CD4-positive, alpha-beta memory T cell (primary cell): ENCODE data around the gene ZP4. TPM values are rescaled to one million over a fixed set of nuclear protein-coding genes. Genes with fewer than 3 reads are reported as not detected.

ENCODE experiments used
- CTCF ChIA-PET: fragments of 350-600 bp; sonication (Branson Sonifier 250); formaldehyde crosslinking; loops from one replicate; lab custom pipeline; 2021; ENCODE audit warnings: inconsistent platforms; ENCODE audit not compliant: partially characterized antibody; lab: Charles Lee
- POLR2A ChIA-PET: fragments of 350-600 bp; sonication (Branson Sonifier 250); formaldehyde crosslinking; loops from one replicate; lab custom pipeline; 2021; ENCODE audit not compliant: partially characterized antibody; lab: Charles Lee
- DNase-seq, 5 donors: peaks; one replicate each; pipeline versions ENCODE4 v3.0.0 to v3.0.0-alpha.2; 2020 to 2022; ENCODE audit warnings: mixed read lengths in 1 of 5
- H3K27ac ChIP-seq: one replicate; pipeline ENCODE4 v1.7.0; 2013; ENCODE audit warnings: low read depth, low read length
- H3K27me3 ChIP-seq: 2 replicates; pipeline ENCODE4 v1.7.0; 2013; ENCODE audit warnings: mild to moderate bottlenecking, low read length, moderate library complexity; ENCODE audit not compliant: insufficient read depth
- H3K36me3 ChIP-seq: 2 replicates; pipeline ENCODE4 v1.7.0; 2013; ENCODE audit warnings: mild to moderate bottlenecking, low read length, moderate library complexity; ENCODE audit not compliant: insufficient read depth
- H3K4me1 ChIP-seq: 2 replicates; pipeline ENCODE4 v1.7.0; 2013; ENCODE audit warnings: mild to moderate bottlenecking, low read length, moderate library complexity; ENCODE audit not compliant: insufficient read depth
- H3K4me3 ChIP-seq, 2 donors: one replicate each; pipeline ENCODE4 v1.7.0; 2013; ENCODE audit warnings: low read length in 2 of 2, mild to moderate bottlenecking in 1 of 2
- H3K9me3 ChIP-seq, 2 donors: one replicate each; pipeline ENCODE4 v1.7.0; 2013; ENCODE audit warnings: low read length in 2 of 2, control low read depth in 1 of 2; ENCODE audit not compliant: control insufficient read depth in 1 of 2
- H3K27ac Mint-ChIP-seq, 7 donors: one replicate each; pipeline ENCODE4 v1.8.0; 2020 to 2021; ENCODE audit warnings: mixed read lengths in 7 of 7, mild to moderate bottlenecking in 6 of 7, inconsistent platforms in 3 of 7, moderate library complexity in 3 of 7
- H3K27me3 Mint-ChIP-seq, 2 donors: one replicate each; pipeline ENCODE4 v1.8.0; 2020 to 2021; ENCODE audit warnings: mixed read lengths in 2 of 2
- H3K36me3 Mint-ChIP-seq, 2 donors: one replicate each; pipeline ENCODE4 v1.8.0; 2020 to 2021; ENCODE audit warnings: mixed read lengths in 2 of 2, inconsistent platforms in 1 of 2, mild to moderate bottlenecking in 1 of 2
- H3K4me1 Mint-ChIP-seq, 4 donors: one replicate each; pipeline ENCODE4 v1.8.0; 2020 to 2021; ENCODE audit warnings: mixed read lengths in 4 of 4, mild to moderate bottlenecking in 1 of 4
- H3K4me3 Mint-ChIP-seq, 8 donors: one replicate each; pipeline ENCODE4 v1.8.0; 2020 to 2021; ENCODE audit warnings: mixed read lengths in 8 of 8, mild to moderate bottlenecking in 7 of 8, moderate library complexity in 6 of 8, inconsistent platforms in 3 of 8
- H3K9me3 Mint-ChIP-seq, 8 donors: one replicate each; pipeline ENCODE4 v1.8.0; 2020 to 2021; ENCODE audit warnings: mixed read lengths in 8 of 8, mild to moderate bottlenecking in 5 of 8, inconsistent platforms in 3 of 8, moderate library complexity in 1 of 8
- intact Hi-C: fragments of 100-400 bp; cut with micrococcal nuclease; formaldehyde crosslinking; loops from one replicate; pipeline ENCODE4 v1.15.1; 2023
- polyA plus RNA-seq, 2 donors: library from polyadenylated mRNA; unstranded; fragments of 300-500 nt; fragmentation: Illumina TruSeq; gene quantifications; one replicate each; pipeline ENCODE4 v1.2.3, GENCODE V29; 2021
- total RNA-seq, 2 experiments: library from RNA; stranded (reverse); gene quantifications; one replicate each; pipeline ENCODE4 v1.2.3, GENCODE V29; 2021

The ZP4 gene
- total and polyA plus RNA-seq, 4 experiments from 2014 or later, result not detected

DNA sequence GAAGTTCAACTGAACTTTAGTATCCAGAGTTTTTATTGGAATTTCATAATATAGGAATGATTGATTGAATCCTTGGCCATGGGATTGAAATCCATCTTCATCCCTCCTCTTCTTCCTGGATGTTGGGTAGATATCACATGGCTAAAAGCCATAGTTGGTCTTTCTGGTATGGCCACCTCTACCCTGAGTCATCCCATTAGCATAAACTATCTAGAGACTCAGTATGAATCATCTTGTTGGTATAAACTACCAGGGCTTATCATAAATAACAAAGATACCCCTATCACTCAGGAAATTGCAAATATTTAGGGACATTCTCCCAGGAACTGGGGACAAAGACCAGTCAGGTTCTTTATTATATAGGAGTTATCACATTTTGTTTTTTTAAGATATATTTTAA is 21.2 kb upstream of the ZP4 start:
- no peak overlapping the region for H3K27ac ChIP-seq
- no peaks in the 10 kb centered on the region for H3K27me3 ChIP-seq
- H3K27me3 Mint-ChIP-seq, result no peaks in the 10 kb centered on the region
- H3K9me3 ChIP-seq, result peaks cover 0 to 9% of the 10 kb centered on the region in 2 donors
- ChIA-PET POLR2A (no interaction called here), CTCF (no interaction called here)
- H3K36me3 ChIP-seq, result no peaks in the 10 kb centered on the region
- H3K4me1 ChIP-seq, result no peaks in the 10 kb centered on the region
- H3K4me3 Mint-ChIP-seq, result no peak overlapping the region
- intact Hi-C loops, result no loop called here
- no peaks in the 10 kb centered on the region for H3K4me1 Mint-ChIP-seq
- no peak overlapping the region for H3K4me3 ChIP-seq
- no peak overlapping the region for H3K27ac Mint-ChIP-seq
- H3K9me3 Mint-ChIP-seq, result peaks cover 4 to 21% (median 7%) of the 10 kb centered on the region in 8 donors
- H3K36me3 Mint-ChIP-seq, result no peaks in the 10 kb centered on the region
- DNase-seq, result no peak

DNA sequence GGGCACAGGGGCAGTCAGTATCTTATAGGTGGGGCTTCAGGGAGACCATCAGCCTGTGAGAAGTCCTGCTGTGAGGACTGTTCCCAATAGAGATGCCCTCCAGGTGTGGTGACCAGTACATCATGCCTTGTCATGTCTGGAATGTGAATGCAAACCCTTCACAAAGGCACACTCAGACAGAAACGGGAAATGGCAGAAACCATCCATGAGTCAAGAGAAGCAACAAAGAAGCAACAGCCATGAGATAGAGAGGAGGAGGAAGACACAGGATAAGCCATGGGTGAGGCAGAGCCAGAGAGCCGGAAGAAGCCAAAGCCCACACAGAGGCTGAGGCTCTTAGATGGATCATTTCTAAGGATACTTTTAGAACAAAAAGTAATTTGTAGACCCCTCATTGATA is 20.1 kb upstream of the ZP4 start:
- Mint-ChIP-seq H3K4me1 (no peaks in the 10 kb centered on the region), H3K4me3 (no peak overlapping the region), H3K27ac (no peak overlapping the region), H3K9me3 (peaks cover 2 to 21% (median 5%) of the 10 kb centered on the region in 8 donors), H3K27me3 (no peaks in the 10 kb centered on the region), H3K36me3 (no peaks in the 10 kb centered on the region)
- intact Hi-C loops, result no loop called here
- no peaks in the 10 kb centered on the region for H3K27me3 ChIP-seq
- H3K36me3 ChIP-seq, result no peaks in the 10 kb centered on the region
- ChIA-PET POLR2A (no interaction called here), CTCF (no interaction called here)
- peaks cover 0 to 9% of the 10 kb centered on the region in 2 donors for H3K9me3 ChIP-seq
- H3K4me1 ChIP-seq, result no peaks in the 10 kb centered on the region
- no peak for DNase-seq
- H3K27ac ChIP-seq, result no peak overlapping the region
- no peak overlapping the region for H3K4me3 ChIP-seq

- H3K4me3 ChIP-seq, result no peak overlapping the region
- Mint-ChIP-seq H3K36me3 (no peaks in the 10 kb centered on the region), H3K27me3 (no peaks in the 10 kb centered on the region), H3K9me3 (peaks cover 0 to 6% (median 5%) of the 10 kb centered on the region in 8 donors), H3K4me1 (no peaks in the 10 kb centered on the region), H3K27ac (no peak overlapping the region), H3K4me3 (no peak overlapping the region)
- ChIA-PET CTCF (no interaction called here), POLR2A (no interaction called here)
- no peak for DNase-seq
- no peaks in the 10 kb centered on the region for H3K4me1 ChIP-seq
- H3K9me3 ChIP-seq, result no peaks in the 10 kb centered on the region
- intact Hi-C loops, result no loop called here
- no peak overlapping the region for H3K27ac ChIP-seq
- H3K27me3 ChIP-seq, result no peaks in the 10 kb centered on the region
- no peaks in the 10 kb centered on the region for H3K36me3 ChIP-seq
Measured at GRCh38 chr1:237903961-237904360, 13.2 kb upstream of the ZP4 start.

- DNase-seq, result no peak
- H3K27me3 ChIP-seq, result no peaks in the 10 kb centered on the region
- POLR2A ChIA-PET, result no interaction called here
- Mint-ChIP-seq H3K4me3 (no peak overlapping the region), H3K4me1 (no peaks in the 10 kb centered on the region), H3K27ac (no peak overlapping the region), H3K9me3 (peaks cover 0 to 6% (median 4%) of the 10 kb centered on the region in 8 donors), H3K27me3 (no peaks in the 10 kb centered on the region), H3K36me3 (no peaks in the 10 kb centered on the region)
- no peaks in the 10 kb centered on the region for H3K4me1 ChIP-seq
- H3K27ac ChIP-seq, result no peak overlapping the region
- CTCF ChIA-PET, result no interaction called here
- H3K9me3 ChIP-seq, result no peaks in the 10 kb centered on the region
- intact Hi-C loops, result no loop called here
- no peak overlapping the region for H3K4me3 ChIP-seq
- H3K36me3 ChIP-seq, result no peaks in the 10 kb centered on the region
Measured at GRCh38 chr1:237902960-237903743, 12.4 kb upstream of the ZP4 start.

GRCh38 chr1:237901299-237901934 is 10.7 kb upstream of the ZP4 start:
- Mint-ChIP-seq H3K4me3 (no peak overlapping the region), H3K27ac (no peak overlapping the region), H3K9me3 (peaks cover 0 to 5% (median 2%) of the 10 kb centered on the region in 8 donors), H3K4me1 (no peaks in the 10 kb centered on the region), H3K36me3 (no peaks in the 10 kb centered on the region), H3K27me3 (no peaks in the 10 kb centered on the region)
- Histone ChIP-seq H3K27ac (no peak overlapping the region), H3K4me3 (no peak overlapping the region), H3K36me3 (no peaks in the 10 kb centered on the region), H3K9me3 (no peaks in the 10 kb centered on the region), H3K27me3 (no peaks in the 10 kb centered on the region), H3K4me1 (no peaks in the 10 kb centered on the region)
- ChIA-PET POLR2A (no interaction called here), CTCF (no interaction called here)
- intact Hi-C loops, result no loop called here
- no peak for DNase-seq

- no peak overlapping the region for H3K27ac ChIP-seq
- H3K9me3 ChIP-seq, result no peaks in the 10 kb centered on the region
- Mint-ChIP-seq H3K9me3 (peaks cover 0 to 6% (median 0%) of the 10 kb centered on the region in 8 donors), H3K4me3 (no peak overlapping the region), H3K4me1 (peaks cover 0 to 2% (median 0%) of the 10 kb centered on the region in 4 donors), H3K27ac (no peak overlapping the region), H3K27me3 (no peaks in the 10 kb centered on the region), H3K36me3 (no peaks in the 10 kb centered on the region)
- no peaks in the 10 kb centered on the region for H3K36me3 ChIP-seq
- CTCF ChIA-PET, result no interaction called here
- no peak for DNase-seq
- no peaks in the 10 kb centered on the region for H3K4me1 ChIP-seq
- H3K27me3 ChIP-seq, result no peaks in the 10 kb centered on the region
- intact Hi-C loops, result no loop called here
- H3K4me3 ChIP-seq, result no peak overlapping the region
- POLR2A ChIA-PET, result no interaction called here
Measured at GRCh38 chr1:237895630-237896029, 4.9 kb upstream of the ZP4 start.

DNA sequence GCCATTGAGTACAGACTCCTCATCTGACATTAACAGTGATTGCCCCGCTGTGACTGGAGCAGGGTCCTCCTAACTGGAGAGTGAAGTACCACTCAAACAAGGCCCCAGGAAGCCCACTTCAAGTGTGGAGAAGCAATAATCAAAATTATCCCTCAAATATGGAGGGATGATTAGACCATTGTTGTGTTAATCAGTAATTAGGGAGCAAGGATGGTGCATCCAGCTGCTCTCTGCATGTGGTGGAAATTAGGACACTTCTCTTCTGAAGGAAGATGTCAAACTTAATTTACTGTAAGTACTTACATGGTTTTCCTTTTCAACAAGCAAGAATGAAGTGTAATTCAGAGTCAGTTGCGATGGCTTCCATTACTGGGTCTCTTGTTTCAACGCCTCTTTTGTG is 3.4 kb upstream of the ZP4 start:
- Mint-ChIP-seq H3K36me3 (no peaks in the 10 kb centered on the region), H3K27me3 (no peaks in the 10 kb centered on the region), H3K27ac (no peak overlapping the region), H3K4me3 (no peak overlapping the region), H3K9me3 (peaks cover 0 to 6% (median 0%) of the 10 kb centered on the region in 8 donors), H3K4me1 (peaks cover 0 to 2% (median 0%) of the 10 kb centered on the region in 4 donors)
- no peaks in the 10 kb centered on the region for H3K27me3 ChIP-seq
- no peaks in the 10 kb centered on the region for H3K36me3 ChIP-seq
- ChIA-PET CTCF (no interaction called here), POLR2A (no interaction called here)
- intact Hi-C loops, result no loop called here
- no peaks in the 10 kb centered on the region for H3K4me1 ChIP-seq
- no peak overlapping the region for H3K4me3 ChIP-seq
- H3K27ac ChIP-seq, result no peak overlapping the region
- no peak for DNase-seq
- H3K9me3 ChIP-seq, result no peaks in the 10 kb centered on the region
